Gastrocnemius medialis (tissue), 4 donors: ENCODE data around the gene ZNF839. TPM values are rescaled to one million over a fixed set of nuclear protein-coding genes. Genes with fewer than 3 reads are reported as not detected.
"Not testable (repeated sequence)": the region's sequence is repeated elsewhere in the genome, so short reads cannot be mapped to it uniquely, and the experiment has no call there.

ENCODE experiments used
- ATAC-seq, 2 donors: fragments of 150-250 bp; one replicate each; pipeline ENCODE4 v1.9.1; 2016
- DNase-seq, 2 donors: peaks; one replicate each; pipeline ENCODE4 v3.0.0-alpha.2; 2019
- H3K27ac ChIP-seq, 4 donors: fragments of 200-600 bp; sonication (generic); 1 replicate in 1 of 4; 2 replicates in 3 of 4; pipeline ENCODE4 v1.5.1; 2016 to 2018; ENCODE audit warnings: mild to moderate bottlenecking in 2 of 4, moderate library complexity in 1 of 4
- H3K27me3 ChIP-seq, 3 donors: fragments of 200-600 bp; sonication (generic) in 2 of 3; 1 replicate in 1 of 3; 2 replicates in 2 of 3; pipeline versions ENCODE4 v1.5.1 to v1.6.0; 2016 to 2019; ENCODE audit warnings: mild to moderate bottlenecking in 1 of 3, moderate library complexity in 1 of 3
- H3K36me3 ChIP-seq, 2 donors: fragments of 200-600 bp; sonication (generic) in 1 of 2; one replicate each; pipeline ENCODE4 v1.5.1; 2017 to 2018
- H3K4me1 ChIP-seq, 2 donors: fragments of 200-600 bp; sonication (generic) in 1 of 2; one replicate each; pipeline ENCODE4 v1.5.1; 2016 to 2017; ENCODE audit warnings: mild to moderate bottlenecking in 2 of 2
- H3K4me3 ChIP-seq, 4 donors: fragments of 200-600 bp; sonication (generic) in 3 of 4; 1 replicate in 1 of 4; 2 replicates in 3 of 4; pipeline ENCODE4 v1.5.1; 2016 to 2019; ENCODE audit warnings: mild to moderate bottlenecking in 2 of 4
- H3K9me3 ChIP-seq, 3 donors: fragments of 200-600 bp; sonication (generic) in 2 of 3; 1 replicate in 1 of 3; 2 replicates in 2 of 3; pipeline ENCODE4 v1.5.1; 2016 to 2019
- POLR2A ChIP-seq, 2 donors: fragments of 450-650 bp; IDR thresholded peaks; one replicate each; pipeline ENCODE4 v1.6.1; 2017; ENCODE audit warnings: antibody characterized with exemption in 2 of 2, mild to moderate bottlenecking in 2 of 2, moderate library complexity in 2 of 2
- in situ Hi-C, 4 donors: fragments of 200-750 bp; cut with MboI; loops; one replicate each; pipeline versions ENCODE4 v1.15.0 to v1.8.0; 2017; ENCODE audit warnings: low sequenced_read_pairs in 4 of 4
- intact Hi-C: fragments of 100-400 bp; cut with DNase I; formaldehyde crosslinking; loops from one replicate; pipeline ENCODE4 v1.15.1; 2023; ENCODE audit warnings: low total_unique reads
- total RNA-seq, 4 donors: library from RNA; depleted of rRNA; stranded (reverse); fragments of >200 nt; gene quantifications; one replicate each; pipeline versions ENCODE4 v1.1.0 to v1.2.3, GENCODE V29; 2016
- TF ChIP-seq, protein P1 (sequence below), 5 experiments: fragments of 450-650 bp in 3 of 5; fragments of 200-600 bp in 2 of 5; sonication (generic) in 2 of 5; IDR thresholded peaks in 4 of 5; conservative IDR thresholded peaks in 1 of 5; 1 replicate in 4 of 5; 2 replicates in 1 of 5; pipeline ENCODE4 v1.5.1; 2016 to 2019; ENCODE audit warnings: antibody characterized with exemption in 5 of 5, mild to moderate bottlenecking in 3 of 5, moderate library complexity in 3 of 5

ZNF839 gene
- total RNA-seq, 4 donors from 2014 or later: 10.6 to 16.8 (median 14.0) TPM

DNA sequence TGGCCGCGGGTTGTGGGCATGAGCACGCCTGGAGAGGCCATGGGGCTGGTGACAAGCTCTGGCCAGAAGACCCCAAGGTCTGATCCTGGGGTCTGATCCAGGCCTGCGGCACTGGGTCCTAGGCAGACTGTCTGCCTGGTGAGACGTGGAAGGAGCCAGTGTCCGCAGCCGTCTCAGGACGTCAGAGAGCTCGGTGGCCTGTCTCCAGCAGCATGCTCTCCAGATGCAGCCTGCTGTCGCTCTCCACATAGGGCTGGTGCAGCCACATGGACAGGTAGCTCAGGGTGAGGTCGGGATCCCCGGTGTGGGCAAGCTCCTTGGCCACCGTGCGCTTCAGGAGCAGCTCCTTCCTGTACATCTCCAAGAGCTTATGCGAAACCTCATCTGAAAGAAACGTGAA is 28.8 kb downstream of the ZNF839 start:
- no peaks in the 10 kb centered on the region for H3K27me3 ChIP-seq
- H3K36me3 ChIP-seq: peaks cover 2 to 73% of the 10 kb centered on the region in 2 donors
- in situ Hi-C loops: no loop called here
- TF ChIP-seq, protein P1, sequence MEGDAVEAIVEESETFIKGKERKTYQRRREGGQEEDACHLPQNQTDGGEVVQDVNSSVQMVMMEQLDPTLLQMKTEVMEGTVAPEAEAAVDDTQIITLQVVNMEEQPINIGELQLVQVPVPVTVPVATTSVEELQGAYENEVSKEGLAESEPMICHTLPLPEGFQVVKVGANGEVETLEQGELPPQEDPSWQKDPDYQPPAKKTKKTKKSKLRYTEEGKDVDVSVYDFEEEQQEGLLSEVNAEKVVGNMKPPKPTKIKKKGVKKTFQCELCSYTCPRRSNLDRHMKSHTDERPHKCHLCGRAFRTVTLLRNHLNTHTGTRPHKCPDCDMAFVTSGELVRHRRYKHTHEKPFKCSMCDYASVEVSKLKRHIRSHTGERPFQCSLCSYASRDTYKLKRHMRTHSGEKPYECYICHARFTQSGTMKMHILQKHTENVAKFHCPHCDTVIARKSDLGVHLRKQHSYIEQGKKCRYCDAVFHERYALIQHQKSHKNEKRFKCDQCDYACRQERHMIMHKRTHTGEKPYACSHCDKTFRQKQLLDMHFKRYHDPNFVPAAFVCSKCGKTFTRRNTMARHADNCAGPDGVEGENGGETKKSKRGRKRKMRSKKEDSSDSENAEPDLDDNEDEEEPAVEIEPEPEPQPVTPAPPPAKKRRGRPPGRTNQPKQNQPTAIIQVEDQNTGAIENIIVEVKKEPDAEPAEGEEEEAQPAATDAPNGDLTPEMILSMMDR (IDR thresholded peaks at IDR 0.05 in 4 of 5, conservative IDR thresholded peaks at IDR 0.05 in 1 of 5): no peak
- TF ChIP-seq POLR2A (IDR thresholded peaks at IDR 0.05): no peak
- H3K4me1 ChIP-seq: no peaks in the 10 kb centered on the region
- no peak overlapping the region for H3K4me3 ChIP-seq
- H3K27ac ChIP-seq: no peak overlapping the region
- DNase-seq: no peak
- no peaks in the 10 kb centered on the region for H3K9me3 ChIP-seq
- intact Hi-C loops: no loop called here
- ATAC-seq: no peak

DNA sequence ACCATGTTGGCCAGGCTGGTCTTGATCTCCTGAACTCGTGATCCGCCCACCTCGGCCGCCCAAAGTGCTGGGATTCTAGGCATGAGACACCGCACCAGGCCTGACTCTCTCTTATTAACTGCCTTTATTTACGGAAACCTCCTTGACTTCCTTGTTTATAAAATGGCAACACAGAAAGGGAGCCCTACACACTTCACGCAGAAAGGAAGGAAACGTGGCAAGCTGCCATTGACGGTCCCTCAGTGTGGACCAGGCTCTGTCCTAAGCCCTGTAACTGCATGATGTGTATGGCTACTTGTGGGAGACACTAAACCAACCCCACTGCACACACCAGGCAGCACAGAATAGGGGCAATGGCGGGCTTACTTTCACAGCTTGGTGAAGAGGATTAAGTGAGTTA is 31.5 kb downstream of the ZNF839 start:
- no peak for DNase-seq

DNA sequence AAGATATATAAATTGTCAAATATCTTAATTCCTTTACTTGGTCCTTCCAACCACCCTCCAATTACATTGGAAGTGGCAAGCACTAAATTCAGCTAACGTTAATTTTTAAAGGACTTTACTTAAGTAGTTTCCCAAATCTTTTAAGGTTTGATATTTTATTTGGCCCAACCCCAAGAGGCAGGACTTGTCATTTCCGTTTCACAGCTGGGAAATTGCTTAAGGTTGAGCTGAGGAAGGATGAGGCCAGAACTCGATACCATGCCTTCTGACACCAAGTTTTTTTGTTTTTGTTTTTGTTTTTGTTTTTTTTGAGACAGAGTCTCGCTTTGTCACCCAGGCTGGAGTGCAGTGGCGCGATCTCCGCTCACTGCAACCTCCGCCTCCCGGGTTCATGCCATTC is 32.0 kb downstream of the ZNF839 start:
- Histone ChIP-seq H3K36me3 (peaks cover 2 to 74% of the 10 kb centered on the region in 2 donors), H3K27ac (peak overlapping the region; percentile 9 to 72 (median 45))
- H3K9me3 ChIP-seq, in situ Hi-C loops, DNase-seq, H3K4me3 ChIP-seq, H3K4me1 ChIP-seq, ATAC-seq, intact Hi-C loops, H3K27me3 ChIP-seq: not testable (repeated sequence)

More for the DNA sequence above, 31.5 kb downstream of the ZNF839 start:
- intact Hi-C loops: no loop called here
- no peak for TF ChIP-seq POLR2A (IDR thresholded peaks at IDR 0.05)
- TF ChIP-seq, protein P1 (IDR thresholded peaks at IDR 0.05 in 4 of 5, conservative IDR thresholded peaks at IDR 0.05 in 1 of 5): no peak
- in situ Hi-C loops: no loop called here
- H3K27ac ChIP-seq: peak overlapping the region; percentile 34 to 72 (median 45)
- H3K36me3 ChIP-seq: peaks cover 2 to 74% of the 10 kb centered on the region in 2 donors
- H3K4me3 ChIP-seq: no peak overlapping the region
- no peak for ATAC-seq
- no peaks in the 10 kb centered on the region for H3K4me1 ChIP-seq
- no peaks in the 10 kb centered on the region for H3K9me3 ChIP-seq
- H3K27me3 ChIP-seq: no peaks in the 10 kb centered on the region

DNA sequence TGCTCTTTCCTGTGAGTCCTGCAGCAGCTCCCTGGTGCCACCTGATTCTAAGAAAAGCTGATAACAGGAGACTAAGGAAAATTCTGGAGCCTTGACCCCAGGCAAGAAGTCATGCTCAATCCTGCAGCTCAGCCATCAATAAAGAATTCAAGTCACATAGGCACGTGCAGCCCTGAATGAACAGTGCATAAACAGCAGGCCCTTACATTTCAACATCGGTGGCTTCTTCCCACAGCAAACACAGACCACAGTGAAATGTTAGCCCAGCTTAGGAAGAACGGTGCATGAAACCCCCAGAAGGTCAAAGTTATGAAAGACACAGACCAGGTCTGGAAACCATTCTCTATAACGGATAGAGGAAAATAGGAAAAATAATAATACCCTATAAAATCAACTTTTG is 32.7 kb downstream of the ZNF839 start:
- Histone ChIP-seq H3K27me3 (no peaks in the 10 kb centered on the region), H3K27ac (peak overlapping the region; percentile 9 to 72 (median 45)), H3K9me3 (no peaks in the 10 kb centered on the region), H3K4me3 (no peak overlapping the region), H3K36me3 (peaks cover 2 to 74% of the 10 kb centered on the region in 2 donors), H3K4me1 (no peaks in the 10 kb centered on the region)
- ATAC-seq (no peak), DNase-seq (no peak)
- no peak for TF ChIP-seq POLR2A (IDR thresholded peaks at IDR 0.05)
- TF ChIP-seq, protein P1 (IDR thresholded peaks at IDR 0.05 in 4 of 5, conservative IDR thresholded peaks at IDR 0.05 in 1 of 5): no peak
- intact Hi-C loops (no loop called here), in situ Hi-C loops (no loop called here)

DNA sequence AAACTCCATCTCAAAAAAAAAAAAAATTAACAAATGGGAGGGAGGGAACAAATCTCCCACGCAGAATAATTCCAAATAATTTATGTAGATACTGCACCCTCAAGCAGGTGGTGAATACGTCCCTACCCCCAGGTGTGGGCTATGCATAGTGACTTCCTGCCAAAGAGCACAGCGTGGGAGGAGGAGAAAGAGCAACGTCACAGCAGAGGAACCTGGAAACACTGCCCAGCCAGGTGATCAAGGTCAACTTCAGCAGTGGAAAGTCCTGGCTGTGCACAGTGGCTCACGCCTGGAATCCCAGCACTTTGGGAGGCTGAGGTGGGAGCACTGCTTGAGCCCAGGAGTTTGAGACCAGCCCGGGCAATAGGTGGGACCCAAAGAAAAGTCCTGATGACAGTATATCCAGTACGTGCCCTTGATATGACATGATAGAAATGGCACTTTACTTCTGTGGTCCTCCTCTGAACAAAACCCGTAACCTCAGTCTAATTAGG is 33.6 kb downstream of the ZNF839 start:
- DNase-seq: no peak
- Histone ChIP-seq H3K36me3 (peaks cover 0 to 74% of the 10 kb centered on the region in 2 donors), H3K4me3 (no peak overlapping the region), H3K4me1 (no peaks in the 10 kb centered on the region), H3K27ac (no peak overlapping the region), H3K9me3 (no peaks in the 10 kb centered on the region), H3K27me3 (no peaks in the 10 kb centered on the region)
- ATAC-seq: no peak
- in situ Hi-C loops: no loop called here
- no peak for TF ChIP-seq POLR2A (IDR thresholded peaks at IDR 0.05)
- TF ChIP-seq, protein P1 (IDR thresholded peaks at IDR 0.05 in 4 of 5, conservative IDR thresholded peaks at IDR 0.05 in 1 of 5): no peak
- intact Hi-C loops: no loop called here
